WTC11 (cell line): ENCODE measurements around the gene MTSS2.

Source experiments
- CREB1 ChIP-seq: sonication (generic); formaldehyde crosslinking; IDR thresholded peaks from 2 replicates; pipeline ENCODE4 v1.8.0; 2023; ENCODE audit warnings: mild to moderate bottlenecking, missing genetic modification reagents
- CTCF ChIP-seq: fragments of 200-600 bp; IDR thresholded peaks from 2 replicates; pipeline ENCODE4 v1.8.0; 2022; ENCODE audit warnings: antibody characterized with exemption
- HMGXB4 ChIP-seq: sonication (generic); formaldehyde crosslinking; IDR thresholded peaks from 2 replicates; pipeline ENCODE4 v1.8.1; 2023; ENCODE audit warnings: mild to moderate bottlenecking, moderate library complexity, missing genetic modification reagents
- NFYB ChIP-seq: sonication (generic); formaldehyde crosslinking; conservative IDR thresholded peaks from 2 replicates; pipeline ENCODE4 v1.8.0; 2022; ENCODE audit warnings: low read depth, missing genetic modification reagents
- NR2C2 ChIP-seq: sonication (generic); formaldehyde crosslinking; IDR thresholded peaks from 2 replicates; pipeline ENCODE4 v1.8.0; 2022; ENCODE audit warnings: mild to moderate bottlenecking, missing genetic modification reagents
- OVOL2 ChIP-seq: fragments of 250-450 bp; sonication (Bioruptor Pico); IDR thresholded peaks from 2 replicates; pipeline ENCODE4 v1.9.0; 2021; ENCODE audit warnings: mild to moderate bottlenecking, borderline replicate concordance
- TEAD4 ChIP-seq: sonication (generic); formaldehyde crosslinking; IDR thresholded peaks from 2 replicates; pipeline ENCODE4 v1.8.0; 2022; ENCODE audit warnings: mild to moderate bottlenecking, missing genetic modification reagents

GRCh38 chr16:70670175-70670574, 15.7 kb downstream of the MTSS2 start:
- TF ChIP-seq HMGXB4 = no peak
- TF ChIP-seq TEAD4 (CRISPR knock-in tag) = no peak
- TF ChIP-seq CTCF = no peak
- no peak for TF ChIP-seq OVOL2 (CRISPR knock-in tag)
- no peak for TF ChIP-seq NR2C2
- TF ChIP-seq NFYB (CRISPR knock-in tag) = no peak
- TF ChIP-seq CREB1 (CRISPR knock-in tag) = no peak
